K562 (cell line): ENCODE measurements around the gene SCIN. TPM values are rescaled to one million over a fixed set of nuclear protein-coding genes. Genes with fewer than 3 reads are reported as not detected.

Experiments used
- ATAC-seq: fragments of 200-7000 bp; cut with Tn5 transposase; 3 replicates; pipeline ENCODE4 v1.9.1; 2020; ENCODE audit warnings: moderate library complexity
- BruUV-seq: library from RNA; stranded (reverse); fragments of 400-500 nt; replicated peaks from 2 replicates; lab custom pipeline; 2021; lab: Mats Ljungman, UMichigan
- CTCF ChIA-PET: fragments of 300-600 bp; formaldehyde crosslinking; extraction: SDS; loops from one replicate; lab custom pipeline; 2021; ENCODE audit warnings: low intra/inter-chr PET ratio; lab: Yijun Ruan, JAX
- POLR2A ChIA-PET: fragments of 300-600, 350-650 bp; sonication (Branson Sonifier 250); formaldehyde crosslinking; extraction: SDS; loops from one replicate; lab custom pipeline; 2021; ENCODE audit warnings: antibody characterized with exemption, inconsistent platforms; lab: Yijun Ruan, JAX
- DNase-seq, 4 experiments: peaks; one replicate each; pipeline versions ENCODE4 v3.0.0 to v3.0.0-alpha.2; 2011 to 2018; ENCODE audit warnings: low spot score in 3 of 4, mixed read lengths in 3 of 4; ENCODE audit errors: extremely low read depth in 1 of 4
- FAIRE-seq: peaks from 2 replicates; lab custom pipeline; 2011; peaks lifted over from hg19 to GRCh38; lab: Jason Lieb, UNC
- H2AFZ ChIP-seq: 2 replicates; pipeline ENCODE4 v1.6.0; 2011; ENCODE audit warnings: low read depth, low read length, control low read depth, inconsistent platforms
- H3K27ac ChIP-seq: fragments of 200-600 bp; 3 replicates; pipeline ENCODE4 v1.8.0; 2011; ENCODE audit warnings: low read depth, mild to moderate bottlenecking, control low read depth, inconsistent platforms, low read length, moderate library complexity, mixed read lengths; ENCODE audit errors: extremely low read depth
- H3K27me3 ChIP-seq, 2 experiments: fragments of 300-600 bp in 1 of 2; 2 replicates in 1 of 2; 3 replicates in 1 of 2; pipeline versions ENCODE4 v1.6.0 to v1.8.0; 2011; ENCODE audit warnings: inconsistent platforms in 2 of 2, low read length in 2 of 2, mild to moderate bottlenecking in 1 of 2, mixed read lengths in 1 of 2, moderate library complexity in 1 of 2; ENCODE audit not compliant: control insufficient read depth in 2 of 2, insufficient read depth in 2 of 2
- H3K36me3 ChIP-seq: fragments of 300-600 bp; 3 replicates; pipeline ENCODE4 v1.8.0; 2011; ENCODE audit warnings: mild to moderate bottlenecking, low read length, inconsistent platforms; ENCODE audit not compliant: control insufficient read depth, insufficient read depth
- H3K4me1 ChIP-seq, 2 experiments: fragments of 200-600 bp in 1 of 2; replicated peaks in 1 of 2; 2 replicates in 1 of 2; 3 replicates in 1 of 2; pipeline versions ENCODE4 v1.5.1 to v1.8.0; 2011; ENCODE audit warnings: inconsistent platforms in 2 of 2, low read length in 2 of 2, mild to moderate bottlenecking in 1 of 2, mixed read lengths in 1 of 2, moderate library complexity in 1 of 2; ENCODE audit not compliant: control insufficient read depth in 2 of 2, insufficient read depth in 2 of 2
- H3K4me2 ChIP-seq: 2 replicates; pipeline ENCODE4 v1.6.1; 2011; ENCODE audit warnings: low read length, control low read depth, inconsistent platforms, mixed read lengths; ENCODE audit not compliant: insufficient read depth
- H3K4me3 ChIP-seq: fragments of 200-600 bp; sonication (generic), shearing (Covaris generic); 2 replicates; pipeline ENCODE4 v1.5.1; 2016; ENCODE audit warnings: control low read depth, inconsistent platforms
- H3K79me2 ChIP-seq: fragments of 200-600 bp; 3 replicates; pipeline ENCODE4 v1.8.0; 2011; ENCODE audit warnings: low read length, inconsistent platforms; ENCODE audit not compliant: control insufficient read depth, insufficient read depth
- H3K9ac ChIP-seq, 2 experiments: 2 replicates each; pipeline versions ENCODE4 v1.6.0 to v1.6.1; 2011; ENCODE audit warnings: low read depth in 2 of 2, low read length in 2 of 2, control low read depth in 1 of 2, inconsistent platforms in 1 of 2, mild to moderate bottlenecking in 1 of 2, mixed read lengths in 1 of 2; ENCODE audit not compliant: insufficient read depth in 1 of 2
- H3K9me1 ChIP-seq: one replicate; pipeline ENCODE4 v1.6.0; 2011; ENCODE audit warnings: inconsistent platforms, mild to moderate bottlenecking, low read length, moderate library complexity; ENCODE audit not compliant: control insufficient read depth, insufficient read depth
- H3K9me3 ChIP-seq: replicated peaks from 2 replicates; pipeline ENCODE4 v1.5.1; 2011; ENCODE audit warnings: low read depth, low read length, inconsistent platforms; ENCODE audit not compliant: control insufficient read depth, insufficient read depth
- H4K20me1 ChIP-seq: replicated peaks from 2 replicates; pipeline ENCODE4 v1.6.1; 2011; ENCODE audit warnings: low read length, inconsistent platforms, mixed read lengths; ENCODE audit not compliant: control insufficient read depth, insufficient read depth
- CHD4 ChIP-seq: fragments of 200-600 bp; sonication (generic); IDR thresholded peaks from 3 replicates; pipeline ENCODE4 v1.6.1; 2012; ENCODE audit warnings: low read depth, mild to moderate bottlenecking, mixed read lengths, low read length, inconsistent platforms; ENCODE audit not compliant: insufficient read depth, insufficient replicate concordance, poor library complexity, severe bottlenecking
- CREM ChIP-seq: IDR thresholded peaks from 2 replicates; pipeline ENCODE4 v1.6.1; 2014; ENCODE audit warnings: antibody characterized with exemption, low read depth
- ELK1 ChIP-seq: sonication (generic); formaldehyde crosslinking; IDR thresholded peaks from 2 replicates; pipeline ENCODE4 v1.8.1; 2022; ENCODE audit warnings: missing genetic modification reagents
- HCFC1 ChIP-seq: IDR thresholded peaks from 2 replicates; pipeline ENCODE4 v1.6.1; 2012; ENCODE audit warnings: low read depth, low read length, improper control_type of control experiment
- NFYB ChIP-seq: IDR thresholded peaks from 2 replicates; pipeline ENCODE4 v1.6.1; 2011; ENCODE audit warnings: mild to moderate bottlenecking, moderate library complexity; ENCODE audit not compliant: insufficient read length; ENCODE audit errors: extremely low read depth
- NONO ChIP-seq, 2 experiments: fragments of 200-400 bp in 1 of 2; fragments of 450-650 bp in 1 of 2; formaldehyde crosslinking in 1 of 2; IDR thresholded peaks; 2 replicates each; pipeline ENCODE4 v1.6.1; 2017; ENCODE audit warnings: low read depth in 2 of 2, mild to moderate bottlenecking in 2 of 2, moderate library complexity in 2 of 2, low read length in 1 of 2
- NR1H2 ChIP-seq: sonication (generic); formaldehyde crosslinking; IDR thresholded peaks from 2 replicates; pipeline ENCODE4 v1.4.0; 2020; ENCODE audit warnings: mild to moderate bottlenecking, missing genetic modification reagents
- RAD21 ChIP-seq, 2 experiments: fragments of 250-450 bp in 1 of 2; fragments of 450-650 bp in 1 of 2; sonication (Bioruptor Pico) in 1 of 2; formaldehyde crosslinking in 1 of 2; IDR thresholded peaks in 1 of 2; conservative IDR thresholded peaks in 1 of 2; 2 replicates each; pipeline versions ENCODE4 v1.4.0 to v1.8.0; 2020 to 2022; ENCODE audit warnings: mild to moderate bottlenecking in 2 of 2, moderate library complexity in 1 of 2
- RBM14 ChIP-seq: fragments of 200-400 bp; formaldehyde crosslinking; IDR thresholded peaks from 2 replicates; pipeline ENCODE4 v1.6.1; 2018; ENCODE audit warnings: low read depth, mild to moderate bottlenecking, low read length, moderate library complexity, borderline replicate concordance; ENCODE audit not compliant: insufficient read depth
- ZBTB5 ChIP-seq: fragments of 450-650 bp; IDR thresholded peaks from 2 replicates; pipeline ENCODE4 v1.6.1; 2017; ENCODE audit warnings: antibody characterized with exemption
- ZNF75A ChIP-seq: fragments of 450-650 bp; formaldehyde crosslinking; IDR thresholded peaks from 2 replicates; pipeline ENCODE4 v1.4.0; 2020; ENCODE audit warnings: mild to moderate bottlenecking
- WGBS: fragments of 100-300 bp; shearing (Covaris generic); methylation state at CpG from one replicate; pipeline ENCODE4 v1.1.6; 2016; ENCODE audit warnings: low coverage, mixed read lengths; ENCODE audit not compliant: insufficient coverage; ENCODE audit errors: missing lambda C conversion rate; 5-methylcytosine and 5-hydroxymethylcytosine counted together
- in situ Hi-C: fragments of 300-500 bp; cut with MboI; formaldehyde crosslinking; loops from 4 replicates; pipeline ENCODE4 v1.15.0; 2018; ENCODE audit warnings: inconsistent platforms, mixed read lengths
- intact Hi-C: fragments of 100-400 bp; cut with micrococcal nuclease; formaldehyde crosslinking; loops from 2 replicates; pipeline ENCODE4 v1.14.2; 2022
- polyA plus RNA-seq, 8 experiments: library from polyadenylated mRNA; depleted of rRNA in 4 of 8; stranded (reverse) in 5 of 8; unstranded in 3 of 8; fragments of >200 nt; fragmentation: Nextera tagmentation in 2 of 8; fragmentation: Illumina TruSeq in 1 of 8; extraction: Ambion mirVana in 2 of 8; extraction: Trizol in 1 of 8; gene quantifications; 2 replicates each; pipeline versions ENCODE4 v1.2.1 to v1.2.3, GENCODE V29; 2011 to 2014; ENCODE audit warnings: inconsistent platforms in 1 of 8, missing spikeins in 1 of 8
- total RNA-seq, 7 experiments: library from RNA; depleted of rRNA in 6 of 7; stranded (reverse); fragments of >200 nt in 6 of 7; fragmentation: Illumina TruSeq in 2 of 7; extraction: Trizol in 2 of 7; gene quantifications; 2 replicates each; pipeline versions ENCODE4 v1.2.1 to v1.2.3, GENCODE V29; 2011 to 2021; ENCODE audit warnings: low replicate concordance in 1 of 7
- TF ChIP-seq, protein P1 (sequence below): sonication (generic); IDR thresholded peaks from 2 replicates; pipeline ENCODE4 v1.6.1; 2016
- TF ChIP-seq, protein P2 (sequence below): IDR thresholded peaks from 2 replicates; pipeline ENCODE4 v1.6.1; 2014; ENCODE audit warnings: antibody characterized with exemption
- TF ChIP-seq, protein P3 (sequence below): sonication (generic); formaldehyde crosslinking; IDR thresholded peaks from 2 replicates; pipeline ENCODE4 v1.8.1; 2023; ENCODE audit warnings: mild to moderate bottlenecking, missing genetic modification reagents

SCIN gene
- total and polyA plus RNA-seq, 9 of the 15 experiments (the other 6 are each of a cell fraction or from before 2014, with no cell fraction given): 0.67 to 18.2 (median 10.6) TPM

- in situ Hi-C loops (loop anchor here (25.0 kb wide), 1 partner anchor 545 kb away; no protein-coding TSS in a partner anchor), intact Hi-C loops (no loop called here)
- FAIRE-seq (no peak), DNase-seq (no peak), ATAC-seq (no peak; the same call in 2 of the 3 replicates)
- Histone ChIP-seq H3K9me3 (peaks cover 3% of the 10 kb centered on the region; the same call in 1 of the 2 replicates), H3K4me2 (no peak overlapping the region), H3K4me1 (no peaks in the 10 kb centered on the region), H3K9ac (no peak overlapping the region), H3K9me1 (no peaks in the 10 kb centered on the region), H3K79me2 (no peaks in the 10 kb centered on the region), H3K27me3 (no peaks in the 10 kb centered on the region), H3K27ac (no peak overlapping the region), H3K4me3 (no peak overlapping the region), H3K36me3 (peaks cover 15% of the 10 kb centered on the region; the same call in 2 of the 3 replicates), H4K20me1 (no peaks in the 10 kb centered on the region), H2AFZ (peak overlapping the region; percentile 57)
- ChIA-PET POLR2A (no interaction called here), CTCF (no interaction called here)
- no TSS peak for BruUV-seq
- 29% methylated on average over 1 of the region's 1 CpG for WGBS
- TF ChIP-seq CHD4: no peak
- TF ChIP-seq, protein P1, sequence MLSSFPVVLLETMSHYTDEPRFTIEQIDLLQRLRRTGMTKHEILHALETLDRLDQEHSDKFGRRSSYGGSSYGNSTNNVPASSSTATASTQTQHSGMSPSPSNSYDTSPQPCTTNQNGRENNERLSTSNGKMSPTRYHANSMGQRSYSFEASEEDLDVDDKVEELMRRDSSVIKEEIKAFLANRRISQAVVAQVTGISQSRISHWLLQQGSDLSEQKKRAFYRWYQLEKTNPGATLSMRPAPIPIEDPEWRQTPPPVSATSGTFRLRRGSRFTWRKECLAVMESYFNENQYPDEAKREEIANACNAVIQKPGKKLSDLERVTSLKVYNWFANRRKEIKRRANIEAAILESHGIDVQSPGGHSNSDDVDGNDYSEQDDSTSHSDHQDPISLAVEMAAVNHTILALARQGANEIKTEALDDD: no peak
- TF ChIP-seq, protein P2, sequence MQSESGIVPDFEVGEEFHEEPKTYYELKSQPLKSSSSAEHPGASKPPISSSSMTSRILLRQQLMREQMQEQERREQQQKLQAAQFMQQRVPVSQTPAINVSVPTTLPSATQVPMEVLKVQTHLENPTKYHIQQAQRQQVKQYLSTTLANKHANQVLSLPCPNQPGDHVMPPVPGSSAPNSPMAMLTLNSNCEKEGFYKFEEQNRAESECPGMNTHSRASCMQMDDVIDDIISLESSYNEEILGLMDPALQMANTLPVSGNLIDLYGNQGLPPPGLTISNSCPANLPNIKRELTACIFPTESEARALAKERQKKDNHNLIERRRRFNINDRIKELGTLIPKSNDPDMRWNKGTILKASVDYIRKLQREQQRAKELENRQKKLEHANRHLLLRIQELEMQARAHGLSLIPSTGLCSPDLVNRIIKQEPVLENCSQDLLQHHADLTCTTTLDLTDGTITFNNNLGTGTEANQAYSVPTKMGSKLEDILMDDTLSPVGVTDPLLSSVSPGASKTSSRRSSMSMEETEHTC: no peak
- TF ChIP-seq NFYB: no peak
- no peak for TF ChIP-seq RBM14
- no peak for TF ChIP-seq ELK1 (CRISPR knock-in tag)
- no peak for TF ChIP-seq RAD21 (CRISPR knock-in tag; conservative IDR thresholded peaks at IDR 0.05 in 1 of 2, IDR thresholded peaks at IDR 0.05 in 1 of 2)
- TF ChIP-seq HCFC1: no peak
- TF ChIP-seq NR1H2 (CRISPR knock-in tag): no peak
- no peak for TF ChIP-seq NONO (IDR thresholded peaks at IDR 0.05; ENCODE audit: low read depth in 2 of 2, low read length in 1 of 2)
- TF ChIP-seq, protein P3, sequence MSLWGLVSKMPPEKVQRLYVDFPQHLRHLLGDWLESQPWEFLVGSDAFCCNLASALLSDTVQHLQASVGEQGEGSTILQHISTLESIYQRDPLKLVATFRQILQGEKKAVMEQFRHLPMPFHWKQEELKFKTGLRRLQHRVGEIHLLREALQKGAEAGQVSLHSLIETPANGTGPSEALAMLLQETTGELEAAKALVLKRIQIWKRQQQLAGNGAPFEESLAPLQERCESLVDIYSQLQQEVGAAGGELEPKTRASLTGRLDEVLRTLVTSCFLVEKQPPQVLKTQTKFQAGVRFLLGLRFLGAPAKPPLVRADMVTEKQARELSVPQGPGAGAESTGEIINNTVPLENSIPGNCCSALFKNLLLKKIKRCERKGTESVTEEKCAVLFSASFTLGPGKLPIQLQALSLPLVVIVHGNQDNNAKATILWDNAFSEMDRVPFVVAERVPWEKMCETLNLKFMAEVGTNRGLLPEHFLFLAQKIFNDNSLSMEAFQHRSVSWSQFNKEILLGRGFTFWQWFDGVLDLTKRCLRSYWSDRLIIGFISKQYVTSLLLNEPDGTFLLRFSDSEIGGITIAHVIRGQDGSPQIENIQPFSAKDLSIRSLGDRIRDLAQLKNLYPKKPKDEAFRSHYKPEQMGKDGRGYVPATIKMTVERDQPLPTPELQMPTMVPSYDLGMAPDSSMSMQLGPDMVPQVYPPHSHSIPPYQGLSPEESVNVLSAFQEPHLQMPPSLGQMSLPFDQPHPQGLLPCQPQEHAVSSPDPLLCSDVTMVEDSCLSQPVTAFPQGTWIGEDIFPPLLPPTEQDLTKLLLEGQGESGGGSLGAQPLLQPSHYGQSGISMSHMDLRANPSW (CRISPR knock-in tag): no peak
- TF ChIP-seq ZBTB5: no peak
- no peak for TF ChIP-seq CREM
- no peak for TF ChIP-seq ZNF75A (CRISPR knock-in tag)
Observed at GRCh38 chr7:12607134-12607533, 36.6 kb downstream of the SCIN start.
